D721Med (cell line): Measurements from ENCODE around the gene GSG1L.

Experiments used
- DNase-seq: peaks from one replicate; pipeline ENCODE4 v3.0.0; 2011; ENCODE audit warnings: low spot score; ENCODE audit not compliant: insufficient read length
- FAIRE-seq: peaks from 2 replicates; lab custom pipeline; 2011; peaks lifted over from hg19 to GRCh38; lab: Jason Lieb, UNC
- TF ChIP-seq, protein P1 (sequence below): IDR thresholded peaks from 2 replicates; pipeline ENCODE4 v1.5.1; 2012; ENCODE audit warnings: mild to moderate bottlenecking, control low read depth; ENCODE audit not compliant: insufficient read depth; ENCODE audit errors: missing control alignments

Gene GSG1L

DNA sequence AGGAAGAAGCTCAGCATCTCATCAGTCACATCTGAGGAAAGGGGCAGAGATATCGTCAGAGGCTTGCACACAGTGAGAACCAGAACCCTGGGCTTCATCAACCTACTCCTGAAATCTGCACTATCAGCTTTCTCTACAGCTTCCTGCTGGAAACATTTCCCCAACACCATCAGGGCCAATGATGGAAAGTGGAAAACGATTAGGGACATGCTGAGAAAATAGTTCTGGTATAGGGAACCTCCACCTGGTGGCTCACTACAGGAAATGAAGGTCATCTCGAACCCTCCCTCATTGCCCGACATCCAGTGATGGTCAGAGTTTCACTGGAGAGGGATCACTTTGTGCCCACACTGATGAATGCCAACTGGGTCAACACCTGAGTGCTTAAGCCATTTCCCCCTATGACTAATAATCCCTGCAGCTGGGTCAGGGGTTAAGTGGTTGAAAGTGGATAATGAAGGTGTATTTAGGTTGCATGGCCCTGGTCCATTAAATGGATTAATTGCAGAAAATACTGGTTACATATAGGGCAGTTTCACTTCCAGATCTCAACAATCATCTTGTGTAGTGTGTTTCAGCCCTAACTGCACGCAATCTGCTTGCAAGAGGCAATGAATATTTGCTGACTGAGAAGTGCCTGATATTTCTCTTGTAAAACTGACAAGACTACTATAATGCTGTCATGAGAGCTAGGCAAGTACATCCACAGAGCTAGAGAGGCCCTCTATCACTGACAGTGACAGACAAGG is 43.1 kb upstream of the GSG1L start:
- no peak for FAIRE-seq
- DNase-seq: no peak
- TF ChIP-seq, protein P1, sequence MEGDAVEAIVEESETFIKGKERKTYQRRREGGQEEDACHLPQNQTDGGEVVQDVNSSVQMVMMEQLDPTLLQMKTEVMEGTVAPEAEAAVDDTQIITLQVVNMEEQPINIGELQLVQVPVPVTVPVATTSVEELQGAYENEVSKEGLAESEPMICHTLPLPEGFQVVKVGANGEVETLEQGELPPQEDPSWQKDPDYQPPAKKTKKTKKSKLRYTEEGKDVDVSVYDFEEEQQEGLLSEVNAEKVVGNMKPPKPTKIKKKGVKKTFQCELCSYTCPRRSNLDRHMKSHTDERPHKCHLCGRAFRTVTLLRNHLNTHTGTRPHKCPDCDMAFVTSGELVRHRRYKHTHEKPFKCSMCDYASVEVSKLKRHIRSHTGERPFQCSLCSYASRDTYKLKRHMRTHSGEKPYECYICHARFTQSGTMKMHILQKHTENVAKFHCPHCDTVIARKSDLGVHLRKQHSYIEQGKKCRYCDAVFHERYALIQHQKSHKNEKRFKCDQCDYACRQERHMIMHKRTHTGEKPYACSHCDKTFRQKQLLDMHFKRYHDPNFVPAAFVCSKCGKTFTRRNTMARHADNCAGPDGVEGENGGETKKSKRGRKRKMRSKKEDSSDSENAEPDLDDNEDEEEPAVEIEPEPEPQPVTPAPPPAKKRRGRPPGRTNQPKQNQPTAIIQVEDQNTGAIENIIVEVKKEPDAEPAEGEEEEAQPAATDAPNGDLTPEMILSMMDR: no peak

DNA sequence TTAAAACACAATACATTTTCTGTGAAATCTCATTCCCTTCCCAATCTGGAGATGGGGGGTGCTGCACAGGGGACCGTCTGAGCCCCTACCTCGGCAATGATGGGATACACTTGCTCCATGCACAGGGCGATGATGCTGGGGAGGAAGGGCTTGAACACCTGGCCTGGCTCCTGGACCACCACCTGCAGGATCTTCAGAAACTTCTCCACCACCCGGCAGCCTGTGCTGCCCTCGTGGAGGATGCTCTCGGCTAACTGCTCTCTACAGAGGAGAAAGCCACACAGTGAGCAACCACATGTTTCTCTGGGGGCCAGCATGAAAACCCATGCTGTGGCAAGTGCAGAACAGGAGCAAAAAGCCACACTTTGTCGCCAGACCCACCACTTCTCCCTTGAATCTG is 42.4 kb upstream of the GSG1L start:
- DNase-seq: no peak
- TF ChIP-seq, protein P1: no peak
- FAIRE-seq: no peak

DNA sequence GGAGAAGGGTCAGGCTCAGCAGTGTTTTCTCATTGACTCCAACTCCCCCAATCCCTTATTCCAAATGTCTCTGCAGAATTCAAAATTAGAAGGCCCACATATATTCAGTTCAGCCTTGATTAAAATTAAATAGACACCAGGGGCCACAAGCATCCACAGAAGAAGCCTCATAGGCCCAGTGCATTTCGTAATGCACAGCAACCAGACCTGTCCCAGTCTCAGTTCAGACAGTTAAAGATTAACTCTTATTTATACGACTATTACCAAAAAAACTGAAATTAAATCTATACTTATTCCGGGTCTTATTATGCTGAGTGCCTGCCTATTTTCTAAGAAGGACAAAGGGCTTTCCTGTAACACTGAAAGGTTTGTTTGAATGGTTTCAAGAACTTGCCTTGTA is 41.8 kb upstream of the GSG1L start:
- TF ChIP-seq, protein P1: no peak
- DNase-seq (no peak), FAIRE-seq (no peak)

DNA sequence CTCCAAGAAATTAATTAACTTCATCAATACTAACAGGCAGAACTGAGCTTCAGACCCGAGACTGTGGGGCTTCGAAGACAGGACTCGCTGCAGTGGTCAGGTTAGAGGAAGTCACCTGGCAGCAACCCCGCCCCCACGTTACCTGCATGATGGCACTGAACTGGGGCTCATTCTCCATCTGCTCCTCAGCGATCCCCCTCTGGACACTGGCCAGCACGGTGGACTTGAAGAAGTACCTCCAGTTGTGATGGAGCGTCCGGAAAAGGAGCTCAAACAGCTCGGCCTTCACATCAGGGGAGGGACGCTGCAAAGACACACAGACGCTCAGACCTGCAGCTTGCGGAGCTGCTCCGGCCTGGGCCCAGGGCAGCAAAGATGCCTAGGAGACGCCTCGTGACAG is 40.9 kb upstream of the GSG1L start:
- DNase-seq (no peak), FAIRE-seq (no peak)
- TF ChIP-seq, protein P1: no peak

DNA sequence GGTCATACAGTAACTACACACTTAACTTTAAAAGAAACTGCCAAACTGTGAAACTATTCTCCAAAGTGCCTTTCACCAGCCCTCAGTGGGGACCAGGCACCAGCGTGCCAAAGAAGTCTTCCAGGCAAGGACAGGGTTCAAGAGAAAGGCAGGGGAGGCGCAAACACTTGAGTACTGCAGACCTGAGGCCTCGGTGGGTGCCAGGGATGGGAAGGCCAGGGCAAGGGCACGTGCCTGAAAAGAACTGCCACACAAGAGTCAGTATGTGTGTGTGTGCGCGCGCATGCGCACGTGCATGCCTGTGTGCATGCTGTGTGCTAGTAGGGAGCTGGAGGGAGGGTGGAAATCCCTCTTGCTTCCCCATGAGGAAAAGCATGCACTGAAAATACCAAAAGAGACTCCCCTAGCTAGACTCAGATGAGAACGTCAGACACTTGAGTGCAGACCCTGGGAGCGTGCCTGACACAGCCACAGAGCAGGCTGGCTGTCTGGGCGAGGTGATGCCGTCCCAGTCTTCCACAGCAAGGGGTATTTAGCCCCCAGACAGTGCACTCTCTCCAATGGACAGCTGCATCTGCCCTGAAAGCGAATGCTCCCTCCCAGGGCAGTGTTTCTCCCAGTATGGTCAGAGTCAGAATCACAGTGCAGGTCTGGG is 40.1 kb upstream of the GSG1L start:
- FAIRE-seq: no peak
- DNase-seq: no peak
- TF ChIP-seq, protein P1: no peak

DNA sequence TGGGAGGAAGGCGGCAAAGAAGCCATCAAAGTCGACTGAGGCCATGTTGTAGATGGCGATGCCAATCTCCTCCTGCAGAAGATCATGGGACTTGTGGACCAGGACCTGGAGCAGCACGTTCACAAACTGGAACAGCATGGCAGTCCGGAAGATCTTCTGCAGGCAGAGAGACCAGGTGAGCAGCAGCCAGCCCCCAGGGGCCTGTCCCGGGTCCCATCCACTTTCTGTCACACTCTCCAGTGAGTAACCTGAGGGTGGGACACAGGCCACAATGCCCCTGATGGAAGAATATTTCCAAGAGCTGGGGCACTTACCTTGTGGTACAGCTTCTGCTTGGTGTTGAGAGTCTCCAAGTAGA is 38.0 kb upstream of the GSG1L start:
- FAIRE-seq: no peak

More for the DNA sequence above, 38.0 kb upstream of the GSG1L start:
- TF ChIP-seq, protein P1: no peak
- no peak for DNase-seq
